Measurements from ENCODE around the gene HSPA1L.

Gene HSPA1L

GRCh38 chr6:31768363-31769257, 46.5 kb downstream of the HSPA1L start:
- DNase-seq (ENCODE audit: insufficient read length, low spot score) = no peak
- no peak for FAIRE-seq

- FAIRE-seq (no peak), DNase-seq (ENCODE audit: insufficient read length, low spot score) (no peak)
Observed at GRCh38 chr6:31767096-31767645, 47.9 kb downstream of the HSPA1L start.

GRCh38 chr6:31765910-31766794, 48.9 kb downstream of the HSPA1L start:
- FAIRE-seq (no peak), DNase-seq (ENCODE audit: insufficient read length, low spot score) (no peak)

- DNase-seq (ENCODE audit: insufficient read length, low spot score) (no peak), FAIRE-seq (no peak)
Observed at GRCh38 chr6:31765559-31765909, 49.5 kb downstream of the HSPA1L start.

DNA sequence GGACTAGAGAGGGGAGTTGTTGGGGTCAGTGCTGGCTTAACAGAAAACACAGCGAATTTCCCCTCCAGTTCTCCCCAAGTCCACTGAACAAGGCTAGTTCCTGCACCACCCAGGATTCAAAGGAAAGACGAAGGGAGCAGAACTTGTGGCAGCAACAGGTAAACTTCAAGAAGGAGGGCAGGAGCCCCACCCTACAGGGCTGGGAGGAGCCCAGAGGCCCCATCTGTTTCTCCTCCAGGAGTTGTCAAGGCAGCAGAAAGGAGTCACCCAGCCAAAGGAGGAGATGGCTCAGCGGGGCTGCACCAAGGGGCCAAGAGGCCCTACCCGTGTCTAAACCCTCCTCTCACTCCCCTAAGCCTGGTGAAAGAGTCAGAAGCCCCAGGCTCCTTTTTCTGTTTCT, 50.9 kb downstream of the HSPA1L start:
- DNase-seq (ENCODE audit: insufficient read length, low spot score) (no peak), FAIRE-seq (no peak)

- DNase-seq (ENCODE audit: insufficient read length, low spot score) = no peak
- no peak for FAIRE-seq
Observed at GRCh38 chr6:31763619-31763940, 51.5 kb downstream of the HSPA1L start.

DNA sequence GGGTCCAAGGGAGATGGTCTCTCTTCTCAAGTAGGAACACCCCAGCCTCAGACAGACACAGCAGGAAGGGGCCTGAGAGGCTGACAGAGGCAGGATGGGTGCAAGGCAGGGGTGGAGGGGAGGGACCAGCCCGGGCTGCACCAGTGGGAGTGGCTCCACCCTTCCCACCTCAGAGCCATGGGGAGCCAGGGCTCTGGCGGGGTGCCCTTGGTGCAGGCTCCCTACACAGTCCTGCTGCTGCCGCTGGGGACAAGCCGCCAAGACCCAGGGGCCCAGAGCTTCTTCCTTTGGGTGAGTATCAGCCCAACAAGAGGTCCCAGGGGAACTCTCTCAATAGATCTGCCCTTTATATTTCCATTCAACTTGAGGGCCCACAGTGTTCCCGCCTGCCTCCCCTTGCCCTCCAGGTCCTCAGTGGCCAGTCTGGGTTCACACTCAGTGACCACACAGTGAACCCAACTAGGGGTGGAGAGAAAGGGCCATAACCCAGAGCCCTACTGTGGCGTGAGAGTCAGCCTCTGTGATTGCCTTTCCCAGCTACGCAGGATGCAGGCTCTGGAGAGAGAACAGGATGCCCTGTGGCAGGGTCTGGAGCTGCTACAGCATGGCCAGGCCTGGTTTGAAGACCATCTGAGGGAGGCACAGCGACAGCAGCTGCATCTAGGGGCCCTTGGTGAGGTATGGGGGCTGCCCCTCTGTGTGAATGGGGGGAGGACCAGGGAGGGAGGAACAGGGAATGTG, 52.0 kb downstream of the HSPA1L start:
- no peak for FAIRE-seq
- DNase-seq (ENCODE audit: insufficient read length, low spot score) = no peak

GRCh38 chr6:31762356-31762755, 52.7 kb downstream of the HSPA1L start, which contains the start of gene SAPCD1:
Gene SAPCD1, plus strand, starts transcription at chr6:31762656. Its CDS starts 399 bp downstream, at chr6:31763055.
- no peak for DNase-seq (ENCODE audit: insufficient read length, low spot score)
- FAIRE-seq = no peak

GRCh38 chr6:31761343-31761742, 53.7 kb downstream of the HSPA1L start:
- no peak for DNase-seq (ENCODE audit: insufficient read length, low spot score)

DNA sequence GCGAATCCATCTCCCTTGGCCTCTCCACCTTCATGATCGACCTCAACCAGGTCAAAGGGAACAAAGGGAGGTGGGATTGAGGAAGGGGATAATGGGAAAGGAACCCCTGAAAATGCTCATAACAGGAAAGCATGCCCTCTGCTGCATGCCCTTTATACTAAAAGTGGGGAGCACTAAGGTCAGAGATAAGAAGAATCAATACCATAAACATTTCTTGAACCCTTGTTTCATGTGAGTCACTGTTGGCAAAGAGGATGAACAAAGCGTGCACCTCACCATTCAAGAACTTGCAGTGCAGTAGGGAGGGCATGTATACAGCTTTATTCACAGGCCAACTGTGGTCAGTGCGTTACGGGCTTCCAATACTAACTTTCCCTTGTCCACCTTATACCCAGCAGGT, 54.3 kb downstream of the HSPA1L start:
- no peak for DNase-seq (ENCODE audit: insufficient read length, low spot score)
- no peak for FAIRE-seq

More at GRCh38 chr6:31761343-31761742, 53.7 kb downstream of the HSPA1L start:
- no peak for FAIRE-seq
